ENCODE results near the gene GALNT14. TPM values are rescaled to one million over a fixed set of nuclear protein-coding genes. Genes with fewer than 3 reads are reported as not detected.

The GALNT14 gene
- total RNA-seq, 1 donor from 2014 or later = 0.83 TPM

DNA sequence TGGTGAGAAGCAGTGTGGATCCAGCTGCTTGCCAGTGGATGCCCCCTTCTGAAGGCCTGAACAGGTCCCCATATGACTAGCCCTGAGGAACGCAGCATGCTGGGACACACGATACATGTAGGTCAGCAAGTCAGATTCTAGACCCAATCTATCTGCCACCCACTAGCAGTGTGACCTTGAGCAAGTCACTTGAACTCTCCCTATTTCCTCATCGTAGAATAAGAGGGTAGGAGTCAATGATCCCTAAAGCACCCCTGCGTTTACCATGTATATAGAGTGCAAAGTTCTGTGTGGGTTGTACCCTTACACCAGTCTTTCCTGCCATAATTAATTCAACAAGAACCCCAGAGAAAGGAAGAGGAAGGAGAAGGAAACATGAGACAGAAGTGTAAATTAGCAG lies 123.7 kb downstream of the GALNT14 start:
- Histone ChIP-seq H3K27ac (no peak overlapping the region), H3K9me3 (no peaks in the 10 kb centered on the region), H3K36me3 (no peaks in the 10 kb centered on the region), H3K27me3 (ENCODE audit: low read depth) (peaks cover 2% of the 10 kb centered on the region), H3K4me3 (no peak overlapping the region), H3K4me1 (no peaks in the 10 kb centered on the region)
- intact Hi-C loops (cut with DNase I) = no loop called here
- TF ChIP-seq, protein P1, sequence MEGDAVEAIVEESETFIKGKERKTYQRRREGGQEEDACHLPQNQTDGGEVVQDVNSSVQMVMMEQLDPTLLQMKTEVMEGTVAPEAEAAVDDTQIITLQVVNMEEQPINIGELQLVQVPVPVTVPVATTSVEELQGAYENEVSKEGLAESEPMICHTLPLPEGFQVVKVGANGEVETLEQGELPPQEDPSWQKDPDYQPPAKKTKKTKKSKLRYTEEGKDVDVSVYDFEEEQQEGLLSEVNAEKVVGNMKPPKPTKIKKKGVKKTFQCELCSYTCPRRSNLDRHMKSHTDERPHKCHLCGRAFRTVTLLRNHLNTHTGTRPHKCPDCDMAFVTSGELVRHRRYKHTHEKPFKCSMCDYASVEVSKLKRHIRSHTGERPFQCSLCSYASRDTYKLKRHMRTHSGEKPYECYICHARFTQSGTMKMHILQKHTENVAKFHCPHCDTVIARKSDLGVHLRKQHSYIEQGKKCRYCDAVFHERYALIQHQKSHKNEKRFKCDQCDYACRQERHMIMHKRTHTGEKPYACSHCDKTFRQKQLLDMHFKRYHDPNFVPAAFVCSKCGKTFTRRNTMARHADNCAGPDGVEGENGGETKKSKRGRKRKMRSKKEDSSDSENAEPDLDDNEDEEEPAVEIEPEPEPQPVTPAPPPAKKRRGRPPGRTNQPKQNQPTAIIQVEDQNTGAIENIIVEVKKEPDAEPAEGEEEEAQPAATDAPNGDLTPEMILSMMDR (IDR thresholded peaks at IDR 0.05) = no peak
- DNase-seq (no peak), ATAC-seq (no peak)

DNA sequence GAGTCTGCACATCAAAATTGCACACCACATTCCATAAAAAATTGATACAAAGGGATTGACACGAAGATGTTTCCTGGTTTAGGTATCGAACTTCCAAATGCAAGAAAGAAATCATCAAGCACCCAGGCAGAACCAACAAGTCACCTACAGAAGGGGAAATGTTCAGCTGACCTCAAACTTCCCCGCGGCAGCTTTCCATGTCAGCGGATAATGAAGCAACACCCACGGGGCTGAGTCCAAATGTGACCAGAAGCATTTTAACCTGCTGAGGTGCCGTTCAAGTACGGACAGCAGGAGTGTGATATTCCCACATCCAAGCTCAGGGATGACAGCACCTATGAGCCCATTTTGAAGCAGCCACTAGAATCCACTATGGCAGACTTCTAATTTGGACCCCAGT lies 124.9 kb downstream of the GALNT14 start:
- Histone ChIP-seq H3K9me3 (no peaks in the 10 kb centered on the region), H3K27me3 (ENCODE audit: low read depth) (peaks cover 5% of the 10 kb centered on the region), H3K4me3 (no peak overlapping the region), H3K36me3 (no peaks in the 10 kb centered on the region), H3K4me1 (no peaks in the 10 kb centered on the region), H3K27ac (no peak overlapping the region)
- no peak for DNase-seq
- no peak for ATAC-seq
- TF ChIP-seq, protein P1 (IDR thresholded peaks at IDR 0.05) = no peak
- intact Hi-C loops (cut with DNase I) = no loop called here

DNA sequence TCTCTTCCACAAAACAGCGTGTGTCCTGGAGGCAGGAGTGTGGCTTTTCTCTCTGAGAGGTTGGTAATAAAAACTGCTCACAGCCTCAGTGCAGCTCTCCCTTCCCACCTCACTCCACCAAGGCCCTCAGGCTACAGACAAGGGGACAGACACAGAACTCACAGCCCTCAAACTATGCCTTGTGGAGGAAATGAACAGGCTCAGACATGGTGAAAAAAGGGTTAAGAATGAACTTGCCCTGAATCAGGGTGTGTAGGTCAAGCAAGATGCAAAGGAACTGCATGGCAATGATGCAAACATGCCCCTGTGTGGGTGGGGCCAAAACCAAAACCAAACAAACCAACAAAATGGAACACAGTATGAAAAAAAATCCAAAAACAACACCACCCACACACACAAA lies 125.8 kb downstream of the GALNT14 start:
- Histone ChIP-seq H3K36me3 (no peaks in the 10 kb centered on the region), H3K4me3 (no peak overlapping the region), H3K4me1 (no peaks in the 10 kb centered on the region), H3K27me3 (ENCODE audit: low read depth) (peaks cover 5% of the 10 kb centered on the region), H3K9me3 (no peaks in the 10 kb centered on the region), H3K27ac (no peak overlapping the region)
- no peak for DNase-seq
- ATAC-seq = no peak
- TF ChIP-seq, protein P1 (IDR thresholded peaks at IDR 0.05) = no peak
- intact Hi-C loops (cut with DNase I) = no loop called here

DNA sequence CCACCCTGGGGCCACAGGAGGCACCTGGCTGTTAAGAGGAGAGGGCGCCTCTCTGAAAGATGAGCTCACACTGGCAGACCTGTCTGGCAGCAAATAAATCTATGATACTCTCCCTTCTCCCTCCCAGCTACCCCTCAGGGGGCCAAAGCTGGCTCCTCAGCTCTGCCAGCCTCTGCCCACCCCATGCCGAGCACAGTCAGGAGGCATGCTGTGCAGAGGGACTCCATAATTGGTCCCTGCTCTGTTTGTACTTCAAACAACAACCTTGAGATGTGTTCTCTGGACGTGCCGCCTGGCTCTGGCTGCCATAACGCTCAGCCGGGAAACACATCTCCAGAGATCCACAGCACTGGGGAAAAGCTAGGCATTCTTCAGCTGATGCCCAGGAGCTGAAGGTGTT lies 126.7 kb downstream of the GALNT14 start:
- intact Hi-C loops (cut with DNase I) = no loop called here
- Histone ChIP-seq H3K27me3 (ENCODE audit: low read depth) (peaks cover 5% of the 10 kb centered on the region), H3K36me3 (no peaks in the 10 kb centered on the region), H3K9me3 (no peaks in the 10 kb centered on the region), H3K4me1 (no peaks in the 10 kb centered on the region), H3K4me3 (no peak overlapping the region), H3K27ac (no peak overlapping the region)
- no peak for ATAC-seq
- TF ChIP-seq, protein P1 (IDR thresholded peaks at IDR 0.05) = no peak
- no peak for DNase-seq

DNA sequence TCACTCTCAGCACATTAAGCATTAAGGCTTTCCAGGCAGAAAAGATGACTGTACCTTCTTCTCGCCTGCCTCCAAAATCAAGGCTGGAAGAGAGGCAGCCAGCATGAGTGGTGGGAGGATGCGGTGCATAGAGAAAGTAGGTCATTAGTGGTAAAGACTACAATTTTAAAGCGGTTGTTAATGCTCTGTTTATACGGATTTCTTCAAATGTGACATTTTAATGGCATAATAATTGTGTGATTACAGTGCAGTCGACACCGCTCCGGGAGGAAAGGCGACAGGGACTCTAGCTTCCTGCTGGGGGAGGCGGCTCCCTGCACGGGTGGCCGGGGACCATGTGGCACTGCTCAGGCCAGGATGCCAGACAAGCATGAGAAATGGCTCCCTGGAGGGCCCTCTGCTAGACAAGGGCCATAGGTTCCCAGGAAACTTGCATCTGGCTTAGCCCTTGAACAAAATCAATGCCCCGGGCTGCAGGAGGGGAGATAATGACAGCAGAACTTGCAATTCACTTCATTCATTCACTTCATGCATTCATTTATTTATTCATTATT lies 129.6 kb downstream of the GALNT14 start:
- ATAC-seq (no peak), DNase-seq (no peak)

More for the DNA sequence above, 129.6 kb downstream of the GALNT14 start:
- peaks cover 4% of the 10 kb centered on the region for H3K4me1 ChIP-seq
- TF ChIP-seq, protein P1 (IDR thresholded peaks at IDR 0.05) = no peak
- H3K4me3 ChIP-seq = no peak overlapping the region
- H3K9me3 ChIP-seq = no peaks in the 10 kb centered on the region
- H3K27ac ChIP-seq = no peak overlapping the region
- intact Hi-C loops (cut with DNase I) = no loop called here
- peaks cover 5% of the 10 kb centered on the region for H3K27me3 ChIP-seq (ENCODE audit: low read depth)
- no peaks in the 10 kb centered on the region for H3K36me3 ChIP-seq
